PC-9 (cell line): ENCODE data around the gene CDH12.

Experiments
- CTCF ChIP-seq: fragments of 200-600 bp; sonication (generic); conservative IDR thresholded peaks from 2 replicates; pipeline ENCODE4 v1.6.1; 2017; ENCODE audit warnings: mixed run types, antibody characterized with exemption, mild to moderate bottlenecking, moderate library complexity
- EZH2 ChIP-seq: fragments of 200-600 bp; sonication (generic); IDR thresholded peaks from 2 replicates; pipeline ENCODE4 v1.8.0; 2017; ENCODE audit warnings: antibody characterized with exemption, low read depth

GRCh38 chr5:22354956-22355355 is 498.2 kb downstream of the CDH12 start:
- no peak for TF ChIP-seq CTCF
- no peak for TF ChIP-seq EZH2
